T-helper 2 cell treated with Interferon-gamma antibody and Interleukin-4, amounts not matched to agents 5 μg/mL and 100 μg/mL, for 36 hours (primary cell): Measurements from ENCODE around the gene ASB6.

Experiments
- DNase-seq: peaks from one replicate; pipeline ENCODE4 v3.0.0; 2021; ENCODE audit warnings: low spot score
- H3K27ac Mint-ChIP-seq: one replicate; pipeline ENCODE4 v1.8.0; 2021; ENCODE audit warnings: mild to moderate bottlenecking, mixed read lengths
- H3K27me3 Mint-ChIP-seq: one replicate; pipeline ENCODE4 v1.8.0; 2021; ENCODE audit warnings: low read depth, mixed read lengths
- H3K36me3 Mint-ChIP-seq: one replicate; pipeline ENCODE4 v1.8.0; 2021; ENCODE audit warnings: low read depth, mixed read lengths
- H3K4me1 Mint-ChIP-seq: one replicate; pipeline ENCODE4 v1.8.0; 2021; ENCODE audit warnings: low read depth, mixed read lengths
- H3K4me3 Mint-ChIP-seq: one replicate; pipeline ENCODE4 v1.8.0; 2022; ENCODE audit warnings: mild to moderate bottlenecking, moderate library complexity, mixed read lengths
- H3K9me3 Mint-ChIP-seq: one replicate; pipeline ENCODE4 v1.8.0; 2021; ENCODE audit warnings: mixed read lengths

The ASB6 gene

GRCh38 chr9:129675620-129676019 lies 33.7 kb upstream of the ASB6 start:
- DNase-seq, result no peak
- Mint-ChIP-seq H3K9me3 (no peaks in the 10 kb centered on the region), H3K4me1 (no peaks in the 10 kb centered on the region), H3K4me3 (no peak overlapping the region), H3K27ac (no peak overlapping the region), H3K36me3 (no peaks in the 10 kb centered on the region), H3K27me3 (peaks cover 4% of the 10 kb centered on the region)

GRCh38 chr9:129674229-129674628 lies 32.3 kb upstream of the ASB6 start:
- no peak for DNase-seq
- H3K9me3 Mint-ChIP-seq, result no peaks in the 10 kb centered on the region
- H3K36me3 Mint-ChIP-seq, result no peaks in the 10 kb centered on the region
- no peak overlapping the region for H3K27ac Mint-ChIP-seq
- H3K27me3 Mint-ChIP-seq, result peaks cover 3% of the 10 kb centered on the region
- no peaks in the 10 kb centered on the region for H3K4me1 Mint-ChIP-seq
- H3K4me3 Mint-ChIP-seq, result no peak overlapping the region

GRCh38 chr9:129673602-129674001 lies 31.7 kb upstream of the ASB6 start:
- Mint-ChIP-seq H3K27ac (no peak overlapping the region), H3K36me3 (no peaks in the 10 kb centered on the region), H3K9me3 (no peaks in the 10 kb centered on the region), H3K4me3 (no peak overlapping the region), H3K4me1 (peaks cover 1% of the 10 kb centered on the region), H3K27me3 (peaks cover 3% of the 10 kb centered on the region)
- DNase-seq, result no peak

GRCh38 chr9:129672702-129673101 lies 30.8 kb upstream of the ASB6 start:
- Mint-ChIP-seq H3K36me3 (no peaks in the 10 kb centered on the region), H3K9me3 (no peaks in the 10 kb centered on the region), H3K27ac (no peak overlapping the region), H3K27me3 (peaks cover 3% of the 10 kb centered on the region), H3K4me1 (peaks cover 1% of the 10 kb centered on the region), H3K4me3 (no peak overlapping the region)
- no peak for DNase-seq

- H3K36me3 Mint-ChIP-seq, result no peaks in the 10 kb centered on the region
- peaks cover 9% of the 10 kb centered on the region for H3K27me3 Mint-ChIP-seq
- H3K4me3 Mint-ChIP-seq, result no peak overlapping the region
- no peaks in the 10 kb centered on the region for H3K9me3 Mint-ChIP-seq
- H3K4me1 Mint-ChIP-seq, result peaks cover 1% of the 10 kb centered on the region
- DNase-seq, result peak; percentile 58
- no peak overlapping the region for H3K27ac Mint-ChIP-seq
These were observed 29.6 kb upstream of the ASB6 start for GRCh38 chr9:129671519-129671918.

GRCh38 chr9:129671065-129671464 lies 29.1 kb upstream of the ASB6 start:
- Mint-ChIP-seq H3K27me3 (peaks cover 10% of the 10 kb centered on the region), H3K4me1 (peaks cover 1% of the 10 kb centered on the region), H3K4me3 (no peak overlapping the region), H3K27ac (no peak overlapping the region), H3K9me3 (no peaks in the 10 kb centered on the region), H3K36me3 (no peaks in the 10 kb centered on the region)
- DNase-seq, result no peak

- H3K27ac Mint-ChIP-seq, result no peak overlapping the region
These were observed 28.0 kb upstream of the ASB6 start for GRCh38 chr9:129669946-129670345.

GRCh38 chr9:129669141-129669718 lies 27.3 kb upstream of the ASB6 start:
- DNase-seq, result no peak
- no peaks in the 10 kb centered on the region for H3K36me3 Mint-ChIP-seq
- no peaks in the 10 kb centered on the region for H3K9me3 Mint-ChIP-seq

More at GRCh38 chr9:129669946-129670345, 28.0 kb upstream of the ASB6 start:
- DNase-seq, result no peak
- Mint-ChIP-seq H3K4me3 (no peak overlapping the region), H3K27me3 (peaks cover 14% of the 10 kb centered on the region), H3K9me3 (no peaks in the 10 kb centered on the region), H3K4me1 (peaks cover 2% of the 10 kb centered on the region), H3K36me3 (no peaks in the 10 kb centered on the region)

GRCh38 chr9:129667850-129668249 lies 25.9 kb upstream of the ASB6 start:
- Mint-ChIP-seq H3K27me3 (peaks cover 21% of the 10 kb centered on the region), H3K4me1 (peaks cover 5% of the 10 kb centered on the region), H3K4me3 (no peak overlapping the region), H3K36me3 (no peaks in the 10 kb centered on the region), H3K27ac (no peak overlapping the region), H3K9me3 (no peaks in the 10 kb centered on the region)
- no peak for DNase-seq

More at GRCh38 chr9:129669141-129669718, 27.3 kb upstream of the ASB6 start:
- no peak overlapping the region for H3K4me3 Mint-ChIP-seq
- H3K27me3 Mint-ChIP-seq, result peaks cover 20% of the 10 kb centered on the region
- no peak overlapping the region for H3K27ac Mint-ChIP-seq
- H3K4me1 Mint-ChIP-seq, result peaks cover 5% of the 10 kb centered on the region

- peak overlapping the region; percentile 70 for H3K27ac Mint-ChIP-seq
- H3K27me3 Mint-ChIP-seq, result peaks cover 21% of the 10 kb centered on the region
- DNase-seq, result no peak
- H3K36me3 Mint-ChIP-seq, result no peaks in the 10 kb centered on the region
- H3K9me3 Mint-ChIP-seq, result no peaks in the 10 kb centered on the region
- H3K4me3 Mint-ChIP-seq, result no peak overlapping the region
- peaks cover 5% of the 10 kb centered on the region for H3K4me1 Mint-ChIP-seq
These were observed 25.4 kb upstream of the ASB6 start for GRCh38 chr9:129667378-129667777.

- Mint-ChIP-seq H3K36me3 (no peaks in the 10 kb centered on the region), H3K9me3 (no peaks in the 10 kb centered on the region), H3K4me1 (peaks cover 5% of the 10 kb centered on the region), H3K4me3 (no peak overlapping the region), H3K27ac (no peak overlapping the region), H3K27me3 (peaks cover 21% of the 10 kb centered on the region)
- no peak for DNase-seq
These were observed 24.6 kb upstream of the ASB6 start for GRCh38 chr9:129666575-129666974.

GRCh38 chr9:129665814-129666520 lies 24.0 kb upstream of the ASB6 start:
- no peak overlapping the region for H3K4me3 Mint-ChIP-seq
- no peaks in the 10 kb centered on the region for H3K9me3 Mint-ChIP-seq
- no peak overlapping the region for H3K27ac Mint-ChIP-seq
- H3K4me1 Mint-ChIP-seq, result peaks cover 5% of the 10 kb centered on the region
- H3K36me3 Mint-ChIP-seq, result no peaks in the 10 kb centered on the region
- H3K27me3 Mint-ChIP-seq, result peaks cover 21% of the 10 kb centered on the region
- DNase-seq, result no peak

GRCh38 chr9:129665389-129665775 lies 23.4 kb upstream of the ASB6 start, which contains the start of gene PRRX2:
Gene PRRX2, plus strand, starts transcription at chr9:129665647. Its CDS starts 221 bp downstream, at chr9:129665868.
- H3K9me3 Mint-ChIP-seq, result no peaks in the 10 kb centered on the region
- no peaks in the 10 kb centered on the region for H3K36me3 Mint-ChIP-seq
- peak; percentile 47 for DNase-seq
- no peak within 1 kb of the TSS for H3K27ac Mint-ChIP-seq
- H3K4me1 Mint-ChIP-seq, result peaks cover 5% of the 10 kb centered on the region
- H3K27me3 Mint-ChIP-seq, result peaks cover 21% of the 10 kb centered on the region
- H3K4me3 Mint-ChIP-seq, result peak within 1 kb of the TSS; percentile 82

- no peak overlapping the region for H3K27ac Mint-ChIP-seq
- no peaks in the 10 kb centered on the region for H3K36me3 Mint-ChIP-seq
- peak overlapping the region; percentile 82 for H3K4me3 Mint-ChIP-seq
- DNase-seq, result no peak
- peaks cover 21% of the 10 kb centered on the region for H3K27me3 Mint-ChIP-seq
- H3K9me3 Mint-ChIP-seq, result no peaks in the 10 kb centered on the region
- peaks cover 5% of the 10 kb centered on the region for H3K4me1 Mint-ChIP-seq
These were observed 22.9 kb upstream of the ASB6 start for GRCh38 chr9:129664746-129665388.
